ENCODE measurements around the gene PRKACB. TPM values are rescaled to one million over a fixed set of nuclear protein-coding genes. Genes with fewer than 3 reads are reported as not detected.
A peak's percentile ranks its signal among the peaks of the same experiment; 100 is the strongest.

PRKACB gene
- total RNA-seq, 2 donors from 2014 or later, result 85.2 to 149 TPM

- intact Hi-C loops (cut with DNase I), result no loop called here
- Histone ChIP-seq H3K4me1 (no peaks in the 10 kb centered on the region), H3K27me3 (no peaks in the 10 kb centered on the region), H3K36me3 (no peaks in the 10 kb centered on the region), H3K27ac (no peak overlapping the region), H3K4me3 (no peak overlapping the region), H3K9me3 (no peaks in the 10 kb centered on the region), H3K9ac (ENCODE audit: low read depth in 2 of 2, low read length in 2 of 2) (no peak overlapping the region)
- DNase-seq, result no peak
- TF ChIP-seq, protein P1, sequence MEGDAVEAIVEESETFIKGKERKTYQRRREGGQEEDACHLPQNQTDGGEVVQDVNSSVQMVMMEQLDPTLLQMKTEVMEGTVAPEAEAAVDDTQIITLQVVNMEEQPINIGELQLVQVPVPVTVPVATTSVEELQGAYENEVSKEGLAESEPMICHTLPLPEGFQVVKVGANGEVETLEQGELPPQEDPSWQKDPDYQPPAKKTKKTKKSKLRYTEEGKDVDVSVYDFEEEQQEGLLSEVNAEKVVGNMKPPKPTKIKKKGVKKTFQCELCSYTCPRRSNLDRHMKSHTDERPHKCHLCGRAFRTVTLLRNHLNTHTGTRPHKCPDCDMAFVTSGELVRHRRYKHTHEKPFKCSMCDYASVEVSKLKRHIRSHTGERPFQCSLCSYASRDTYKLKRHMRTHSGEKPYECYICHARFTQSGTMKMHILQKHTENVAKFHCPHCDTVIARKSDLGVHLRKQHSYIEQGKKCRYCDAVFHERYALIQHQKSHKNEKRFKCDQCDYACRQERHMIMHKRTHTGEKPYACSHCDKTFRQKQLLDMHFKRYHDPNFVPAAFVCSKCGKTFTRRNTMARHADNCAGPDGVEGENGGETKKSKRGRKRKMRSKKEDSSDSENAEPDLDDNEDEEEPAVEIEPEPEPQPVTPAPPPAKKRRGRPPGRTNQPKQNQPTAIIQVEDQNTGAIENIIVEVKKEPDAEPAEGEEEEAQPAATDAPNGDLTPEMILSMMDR (IDR thresholded peaks at IDR 0.05), result no peak
Observed at GRCh38 chr1:84253036-84253435, 109.0 kb downstream of the PRKACB start.

DNA sequence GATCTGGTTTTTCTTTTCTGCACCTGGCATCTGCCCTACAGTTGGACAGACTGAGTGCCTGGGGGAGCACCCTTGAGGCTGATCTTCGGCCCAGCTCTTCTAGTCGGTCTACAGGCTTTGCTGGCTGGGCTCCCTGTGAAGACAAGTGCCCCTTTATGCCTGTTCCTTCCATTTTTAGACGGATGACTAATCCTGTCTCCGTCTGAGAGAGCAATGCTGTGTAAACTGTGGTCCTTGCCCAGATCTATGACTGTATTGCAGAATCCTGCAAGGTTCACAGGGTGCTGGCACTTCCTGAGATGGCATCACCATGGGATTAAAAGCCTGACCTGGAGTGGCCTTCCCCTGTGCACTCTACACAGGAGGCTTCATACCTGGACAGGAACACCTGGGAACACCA is 109.8 kb downstream of the PRKACB start:
- H3K36me3 ChIP-seq, result no peaks in the 10 kb centered on the region
- no peak overlapping the region for H3K4me3 ChIP-seq
- H3K9ac ChIP-seq (ENCODE audit: low read depth in 2 of 2, low read length in 2 of 2), result peak overlapping the region in 1 of 2 donors; percentile 9
- H3K4me1 ChIP-seq, result no peaks in the 10 kb centered on the region
- intact Hi-C loops (cut with DNase I), result no loop called here
- DNase-seq, result peak; percentile 72
- no peaks in the 10 kb centered on the region for H3K9me3 ChIP-seq
- no peaks in the 10 kb centered on the region for H3K27me3 ChIP-seq
- H3K27ac ChIP-seq, result peak overlapping the region; percentile 26
- TF ChIP-seq, protein P1 (IDR thresholded peaks at IDR 0.05), result no peak

DNA sequence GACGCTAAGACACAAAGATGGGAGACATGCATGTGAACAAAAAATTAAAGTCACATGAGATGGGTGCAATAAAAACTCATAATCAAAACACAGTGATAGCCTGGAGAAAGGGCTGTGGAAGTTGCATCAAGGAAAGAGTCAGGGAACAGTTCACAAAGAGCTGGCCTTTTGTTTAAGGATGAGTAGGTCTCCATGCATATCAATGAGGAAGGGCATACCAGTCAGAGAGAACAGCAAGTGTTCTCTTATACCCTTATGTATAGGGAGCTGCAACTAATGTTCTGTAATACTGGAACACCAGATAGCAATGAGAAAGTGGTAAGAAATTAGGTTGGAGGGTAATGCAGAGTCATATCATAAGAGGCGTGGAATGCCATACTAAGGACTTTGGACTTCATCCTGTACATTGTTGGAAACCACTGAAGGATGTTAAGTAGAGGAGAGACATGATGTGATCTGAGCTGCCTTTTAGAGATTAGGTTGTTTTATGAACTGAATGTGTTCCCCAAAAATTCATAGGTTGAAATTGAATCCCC is 110.7 kb downstream of the PRKACB start:
- TF ChIP-seq, protein P1 (IDR thresholded peaks at IDR 0.05), result no peak
- H3K9ac ChIP-seq (ENCODE audit: low read depth in 2 of 2, low read length in 2 of 2), result no peak overlapping the region

GRCh38 chr1:84255582-84255981 is 111.5 kb downstream of the PRKACB start:
- no peak overlapping the region for H3K9ac ChIP-seq (ENCODE audit: low read depth in 2 of 2, low read length in 2 of 2)
- H3K27ac ChIP-seq, result no peak overlapping the region
- intact Hi-C loops (cut with DNase I), result no loop called here
- TF ChIP-seq, protein P1 (IDR thresholded peaks at IDR 0.05), result no peak
- H3K9me3 ChIP-seq, result no peaks in the 10 kb centered on the region
- H3K4me1 ChIP-seq, result no peaks in the 10 kb centered on the region
- H3K4me3 ChIP-seq, result no peak overlapping the region
- no peaks in the 10 kb centered on the region for H3K36me3 ChIP-seq
- no peak for DNase-seq
- H3K27me3 ChIP-seq, result no peaks in the 10 kb centered on the region

More for the DNA sequence above, 110.7 kb downstream of the PRKACB start:
- no peak for DNase-seq
- intact Hi-C loops (cut with DNase I), result no loop called here
- Histone ChIP-seq H3K4me1 (no peaks in the 10 kb centered on the region), H3K4me3 (no peak overlapping the region), H3K27me3 (no peaks in the 10 kb centered on the region), H3K9me3 (no peaks in the 10 kb centered on the region), H3K27ac (peak overlapping the region; percentile 26), H3K36me3 (no peaks in the 10 kb centered on the region)

DNA sequence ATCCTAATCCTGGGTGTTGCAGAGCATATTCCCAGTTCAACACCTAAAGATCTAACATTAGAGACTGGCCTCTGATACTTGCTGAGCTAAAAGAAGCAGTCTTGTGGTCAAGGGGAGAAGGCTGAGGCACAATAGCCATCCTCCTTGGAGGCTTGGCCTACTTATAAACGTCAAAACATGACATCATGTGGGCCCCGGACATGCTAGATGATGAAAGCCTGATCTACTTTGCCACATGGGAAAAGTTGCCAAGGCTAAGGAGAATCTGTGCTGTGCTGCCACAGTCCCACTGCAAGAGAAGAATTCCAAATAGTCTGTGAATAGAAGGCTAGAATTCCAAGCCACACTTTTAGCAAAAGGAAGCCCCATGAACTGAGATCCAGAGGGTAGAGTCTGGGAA is 113.5 kb downstream of the PRKACB start:
- TF ChIP-seq, protein P1 (IDR thresholded peaks at IDR 0.05), result no peak
- intact Hi-C loops (cut with DNase I), result no loop called here
- no peaks in the 10 kb centered on the region for H3K9me3 ChIP-seq
- H3K4me1 ChIP-seq, result no peaks in the 10 kb centered on the region
- no peaks in the 10 kb centered on the region for H3K36me3 ChIP-seq
- no peak overlapping the region for H3K27ac ChIP-seq
- no peaks in the 10 kb centered on the region for H3K27me3 ChIP-seq
- DNase-seq, result no peak
- no peak overlapping the region for H3K4me3 ChIP-seq
- no peak overlapping the region for H3K9ac ChIP-seq (ENCODE audit: low read depth in 2 of 2, low read length in 2 of 2)

Measured in colonic mucosa (tissue), 4 donors.